Stimulated activated CD4-positive, alpha-beta T cell treated with anti-CD3 and anti-CD28 coated beads, Interleukin-1b, Interleukin-23, amount 100 ng/mL, for 24 hours (primary cell): ENCODE data around the gene GBGT1.

Source experiments
- DNase-seq, 4 experiments: peaks; one replicate each; pipeline ENCODE4 v3.0.0-alpha.2; 2020; ENCODE audit warnings: low read depth in 4 of 4, low spot score in 1 of 4

The GBGT1 gene

GRCh38 chr9:133117271-133118178 is 46.2 kb downstream of the GBGT1 start:
- no peak for DNase-seq

GRCh38 chr9:133116346-133117231 is 47.1 kb downstream of the GBGT1 start:
- DNase-seq, result no peak

- DNase-seq, result peak in 3 of 4 experiments; percentile 40 to 67 (median 54)
Measured at GRCh38 chr9:133115604-133116345, 47.9 kb downstream of the GBGT1 start.

- DNase-seq, result no peak
Measured at GRCh38 chr9:133114886-133115603, 48.7 kb downstream of the GBGT1 start.

GRCh38 chr9:133113949-133114885 is 49.5 kb downstream of the GBGT1 start:
- DNase-seq, result no peak

- DNase-seq, result no peak
Measured at GRCh38 chr9:133113163-133113948, 50.4 kb downstream of the GBGT1 start.

GRCh38 chr9:133112663-133113026 is 51.1 kb downstream of the GBGT1 start:
- no peak for DNase-seq

GRCh38 chr9:133111808-133112662 is 51.7 kb downstream of the GBGT1 start:
- DNase-seq, result no peak

GRCh38 chr9:133109931-133110650 is 53.6 kb downstream of the GBGT1 start:
- no peak for DNase-seq

GRCh38 chr9:133108794-133109641 is 54.7 kb downstream of the GBGT1 start:
- no peak for DNase-seq

- DNase-seq, result no peak
Measured at GRCh38 chr9:133107961-133108793, 55.5 kb downstream of the GBGT1 start.

GRCh38 chr9:133107245-133107722 is 56.4 kb downstream of the GBGT1 start:
- no peak for DNase-seq

- DNase-seq, result no peak
Measured at GRCh38 chr9:133106511-133107244, 57.0 kb downstream of the GBGT1 start.

- DNase-seq, result no peak
Measured at GRCh38 chr9:133105461-133105770, 58.3 kb downstream of the GBGT1 start.
